Mucosa of stomach (tissue), 1 donor: ENCODE results near the gene CLDN25.
"Not testable (repeated sequence)": the region's sequence is repeated elsewhere in the genome, so short reads cannot be mapped to it uniquely, and the experiment has no call there.

Source experiments
- H3K27me3 ChIP-seq: one replicate; pipeline ENCODE4 v1.7.0; 2013; ENCODE audit warnings: mild to moderate bottlenecking, low read length; ENCODE audit not compliant: control insufficient read depth, insufficient read depth
- H3K36me3 ChIP-seq: one replicate; pipeline ENCODE4 v1.7.0; 2013; ENCODE audit warnings: low read length; ENCODE audit not compliant: control insufficient read depth, insufficient read depth
- H3K4me1 ChIP-seq: one replicate; pipeline ENCODE4 v1.7.0; 2013; ENCODE audit warnings: mild to moderate bottlenecking, low read length; ENCODE audit not compliant: control insufficient read depth, insufficient read depth
- H3K4me3 ChIP-seq: one replicate; pipeline ENCODE4 v1.7.0; 2013; ENCODE audit warnings: low read length
- H3K9ac ChIP-seq: one replicate; pipeline ENCODE4 v1.7.0; 2013; ENCODE audit warnings: mild to moderate bottlenecking, low read length, moderate library complexity
- H3K9me3 ChIP-seq: one replicate; pipeline ENCODE4 v1.7.0; 2013; ENCODE audit warnings: mild to moderate bottlenecking, low read length, moderate library complexity; ENCODE audit not compliant: control insufficient read depth
- donor health status: Pancreatic carcinoma.

Gene CLDN25

DNA sequence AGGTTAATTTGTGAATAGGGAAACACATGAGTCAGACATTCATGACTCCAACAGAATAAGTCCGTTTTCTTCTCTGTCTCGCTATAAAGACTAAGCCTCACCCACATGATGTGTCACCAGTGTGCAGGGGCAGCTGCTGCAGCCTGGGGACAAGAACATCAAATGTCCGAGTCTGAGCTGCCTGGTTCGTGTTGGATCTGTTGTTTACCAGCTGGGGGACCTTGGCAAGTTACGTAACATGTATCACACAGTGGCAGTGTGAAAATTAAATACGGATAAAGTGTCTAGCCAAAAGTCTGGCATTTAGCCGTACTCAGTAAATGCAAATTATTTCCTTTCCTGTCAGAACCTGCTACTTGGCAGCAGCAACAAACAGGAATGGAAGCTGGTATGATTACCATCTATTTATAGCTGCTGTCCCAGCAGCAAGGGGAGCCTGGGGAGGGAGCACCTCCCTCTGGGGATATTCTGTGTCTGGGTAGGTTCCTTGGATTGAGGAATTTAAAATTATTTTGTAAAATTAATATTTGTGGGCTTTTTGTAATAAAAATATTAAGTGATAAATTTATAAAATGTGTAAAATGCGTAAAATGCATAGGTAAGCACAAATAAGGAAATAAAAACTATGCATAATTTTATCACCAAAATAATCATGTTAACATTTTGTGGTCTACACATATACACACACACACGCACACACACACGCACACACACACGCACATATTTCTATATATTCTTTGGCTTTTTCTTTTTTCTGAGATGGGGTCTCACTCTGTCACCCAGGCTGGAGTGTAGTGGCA lies 1.3 kb upstream of the CLDN25 start:
- Histone ChIP-seq H3K4me1 (no peaks in the 10 kb centered on the region), H3K9ac (peak overlapping the region; percentile 16), H3K9me3 (no peaks in the 10 kb centered on the region), H3K27me3 (no peaks in the 10 kb centered on the region), H3K4me3 (no peak overlapping the region), H3K36me3 (no peaks in the 10 kb centered on the region)

DNA sequence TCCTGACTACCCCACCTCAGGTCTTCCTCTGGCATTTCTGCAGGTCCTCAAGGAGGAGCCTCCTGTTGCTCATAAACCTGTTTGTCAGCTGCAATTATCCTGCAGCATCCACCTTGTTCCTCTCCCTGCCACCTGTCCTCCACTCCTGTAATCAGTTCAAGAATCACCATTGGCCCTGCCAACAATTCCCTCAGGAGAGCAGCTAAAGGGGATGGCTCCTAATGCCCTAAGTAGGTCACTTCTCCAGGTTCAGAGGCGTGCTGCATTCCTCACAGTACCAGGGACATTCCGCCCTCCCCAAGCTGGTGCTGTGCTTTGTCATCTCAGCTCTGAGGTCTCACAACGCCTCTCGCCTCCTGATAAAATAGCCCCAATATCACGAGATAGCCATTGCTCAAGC lies 2.1 kb downstream of the CLDN25 start:
- no peak overlapping the region for H3K9ac ChIP-seq
- H3K36me3 ChIP-seq = no peaks in the 10 kb centered on the region
- H3K4me3 ChIP-seq = no peak overlapping the region
- no peaks in the 10 kb centered on the region for H3K4me1 ChIP-seq
- no peaks in the 10 kb centered on the region for H3K9me3 ChIP-seq
- H3K27me3 ChIP-seq = no peaks in the 10 kb centered on the region

DNA sequence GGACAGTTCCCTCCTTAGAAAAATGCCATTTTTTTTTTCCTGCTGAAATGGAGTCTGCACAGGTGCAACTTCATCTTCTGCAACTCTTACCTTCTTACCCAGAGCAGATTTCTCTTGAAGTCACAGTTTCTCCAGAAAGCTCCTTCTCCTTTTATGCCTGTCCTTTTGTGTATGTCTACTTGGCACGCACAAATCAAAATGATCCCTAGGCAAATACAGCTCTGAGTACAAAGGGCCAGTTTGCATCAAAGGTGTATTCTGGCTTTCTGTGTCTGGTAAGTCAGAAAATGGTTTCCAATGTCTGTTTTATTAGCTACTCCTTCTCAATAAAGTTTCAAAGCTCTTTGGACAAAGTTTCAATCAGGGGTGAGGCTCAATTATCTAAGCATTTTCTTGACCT lies 2.5 kb downstream of the CLDN25 start:
- no peaks in the 10 kb centered on the region for H3K4me1 ChIP-seq
- H3K4me3 ChIP-seq = no peak overlapping the region
- no peaks in the 10 kb centered on the region for H3K27me3 ChIP-seq
- H3K36me3 ChIP-seq = no peaks in the 10 kb centered on the region
- no peaks in the 10 kb centered on the region for H3K9me3 ChIP-seq
- no peak overlapping the region for H3K9ac ChIP-seq

DNA sequence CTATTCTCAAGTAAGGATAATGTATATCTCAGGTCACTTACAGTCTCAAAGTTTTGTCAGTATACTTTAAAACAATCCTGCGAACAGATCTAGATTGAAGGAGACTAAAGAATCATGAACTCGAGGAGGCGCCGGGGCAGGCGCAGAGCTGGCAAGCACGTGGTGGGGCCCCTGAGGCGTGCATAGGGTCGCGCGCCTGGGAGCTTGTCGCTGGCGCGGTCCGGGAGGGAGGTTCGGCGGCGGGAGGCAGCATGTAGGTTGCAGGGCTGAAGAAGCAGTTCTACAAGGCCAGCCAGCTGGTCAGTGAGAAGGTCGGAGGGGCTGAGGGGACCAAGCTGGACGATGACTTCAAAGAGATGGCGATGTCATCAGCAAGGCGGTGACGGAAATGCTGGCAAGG lies 9.4 kb downstream of the CLDN25 start:
- H3K4me3 ChIP-seq, H3K9me3 ChIP-seq, H3K4me1 ChIP-seq: not testable (repeated sequence)

DNA sequence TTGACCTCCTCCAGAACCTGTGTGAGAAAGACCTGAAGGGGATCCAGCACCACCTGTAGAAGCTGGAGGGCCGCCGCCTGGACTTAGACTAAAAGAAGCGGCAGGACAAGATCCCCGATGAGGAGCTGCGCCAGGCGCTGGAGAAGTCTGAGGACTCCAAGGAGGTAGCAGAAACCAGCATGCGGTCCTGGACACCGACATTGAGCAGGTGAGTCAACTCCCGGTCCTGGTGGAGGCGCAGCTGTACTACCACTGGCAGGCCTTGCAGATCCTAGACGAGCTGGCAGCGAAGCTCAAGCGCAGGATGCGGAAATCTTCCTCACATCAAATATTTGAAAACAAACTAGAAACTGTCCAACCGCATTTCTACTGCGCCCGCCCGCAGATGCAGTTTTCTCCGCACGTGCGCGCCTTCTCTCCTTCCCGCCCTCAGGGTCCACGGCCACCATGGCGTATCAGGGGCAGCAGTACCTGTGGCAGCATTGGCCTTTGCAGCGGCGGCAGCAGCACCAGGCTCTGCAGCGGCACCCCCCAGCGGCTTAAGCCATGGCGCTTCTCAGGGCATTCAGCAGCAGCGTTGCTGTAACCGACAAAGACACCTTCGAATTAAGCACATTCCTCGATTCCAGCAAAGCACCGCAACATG lies 10.2 kb downstream of the CLDN25 start:
- Histone ChIP-seq H3K27me3 (peaks cover 3% of the 10 kb centered on the region), H3K9ac (no peak overlapping the region), H3K4me3 (no peak overlapping the region), H3K9me3 (no peaks in the 10 kb centered on the region), H3K36me3 (no peaks in the 10 kb centered on the region), H3K4me1 (no peaks in the 10 kb centered on the region)

More for the DNA sequence above, 9.4 kb downstream of the CLDN25 start:
- H3K27me3 ChIP-seq, H3K9ac ChIP-seq, H3K36me3 ChIP-seq: not testable (repeated sequence)

DNA sequence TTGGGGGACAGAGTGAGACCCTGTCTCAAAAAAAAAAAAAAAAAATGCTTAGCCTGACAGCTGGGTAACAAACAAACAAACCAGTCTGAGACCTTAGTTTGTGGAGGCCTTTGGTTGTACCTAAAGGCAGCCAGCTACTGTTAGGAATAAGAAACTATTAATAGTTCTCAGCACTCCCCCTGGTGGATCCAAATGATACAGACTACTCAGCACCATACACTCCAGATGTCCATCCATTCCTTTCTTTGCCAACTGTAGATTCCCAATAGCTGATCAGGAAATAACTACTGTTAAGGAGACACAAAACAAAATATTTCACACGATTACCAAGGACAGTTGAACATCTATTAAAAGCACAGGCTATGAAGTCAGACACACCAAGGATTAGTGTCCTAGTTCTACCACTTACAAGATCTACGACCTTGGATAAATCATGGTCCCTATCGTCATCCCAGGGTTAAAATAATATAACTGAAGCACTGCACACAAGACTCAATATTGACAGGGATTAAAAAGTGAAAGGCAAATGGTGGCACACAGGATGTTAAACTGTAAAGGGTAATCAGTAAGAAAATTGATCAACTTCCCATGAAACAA lies 17.2 kb downstream of the CLDN25 start:
- H3K4me1 ChIP-seq = no peaks in the 10 kb centered on the region
- peaks cover 4% of the 10 kb centered on the region for H3K36me3 ChIP-seq
- H3K9me3 ChIP-seq = no peaks in the 10 kb centered on the region
- H3K27me3 ChIP-seq = no peaks in the 10 kb centered on the region
- no peak overlapping the region for H3K4me3 ChIP-seq
- no peak overlapping the region for H3K9ac ChIP-seq

DNA sequence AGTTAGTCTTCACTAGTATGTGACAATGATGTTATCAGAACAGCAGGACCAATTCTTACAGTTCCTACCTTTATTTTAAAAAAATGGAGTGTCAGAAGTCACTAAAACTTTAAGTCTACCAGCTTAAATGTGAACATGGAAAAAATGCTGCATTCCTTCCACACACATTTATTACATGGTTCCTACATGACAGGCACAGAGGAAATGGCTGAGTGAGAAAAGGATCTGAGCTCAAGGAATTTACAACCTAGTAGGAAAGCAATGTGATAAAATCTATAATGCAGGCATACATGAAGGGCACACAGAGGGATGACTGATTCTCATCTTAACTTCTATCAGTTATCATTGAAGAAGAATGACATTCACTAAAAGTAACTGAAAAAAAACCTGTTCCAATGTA lies 23.0 kb downstream of the CLDN25 start:
- H3K4me3 ChIP-seq = no peak overlapping the region
- no peaks in the 10 kb centered on the region for H3K4me1 ChIP-seq
- no peak overlapping the region for H3K9ac ChIP-seq
- peaks cover 4% of the 10 kb centered on the region for H3K36me3 ChIP-seq
- no peaks in the 10 kb centered on the region for H3K27me3 ChIP-seq
- no peaks in the 10 kb centered on the region for H3K9me3 ChIP-seq

DNA sequence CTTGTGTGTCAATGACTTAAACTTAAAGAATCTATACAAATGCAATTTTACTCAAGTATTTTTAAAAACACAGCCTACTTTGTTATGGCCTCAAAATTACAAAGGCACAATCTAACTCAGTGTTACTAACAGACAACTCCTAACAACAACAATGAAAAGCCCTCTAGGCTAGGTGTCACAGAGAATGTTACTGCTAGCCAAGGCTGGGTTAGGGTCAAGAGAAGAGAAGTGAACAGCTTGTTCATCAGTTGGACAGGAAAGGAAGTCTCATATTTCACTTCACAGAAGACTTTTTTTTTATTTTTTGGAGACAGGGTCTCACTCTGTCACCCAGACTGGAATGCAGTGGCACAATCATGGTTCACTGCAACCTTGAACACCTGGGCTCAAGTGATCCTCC lies 26.0 kb downstream of the CLDN25 start:
- no peak overlapping the region for H3K4me3 ChIP-seq
- peaks cover 4% of the 10 kb centered on the region for H3K36me3 ChIP-seq
- no peaks in the 10 kb centered on the region for H3K27me3 ChIP-seq
- H3K9ac ChIP-seq = no peak overlapping the region
- H3K9me3 ChIP-seq = no peaks in the 10 kb centered on the region
- no peaks in the 10 kb centered on the region for H3K4me1 ChIP-seq

DNA sequence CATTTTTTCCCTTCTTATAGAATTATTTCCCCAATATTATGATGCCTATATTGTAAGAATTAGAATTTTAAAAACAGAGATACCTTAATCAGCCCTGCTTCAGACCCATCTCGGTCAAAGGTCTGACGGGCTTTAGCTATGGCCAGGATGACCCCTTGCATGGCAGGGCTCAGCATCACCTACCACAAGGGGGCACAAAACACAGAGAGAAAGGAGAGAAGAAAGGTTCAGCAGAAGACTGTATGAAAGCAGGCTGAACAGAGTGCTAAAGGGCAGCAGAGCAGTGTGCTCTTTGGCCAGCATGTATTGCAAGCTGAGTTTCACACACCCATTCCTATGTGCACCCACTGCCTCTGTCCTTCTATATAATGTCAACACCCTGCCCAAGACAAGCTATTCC lies 26.8 kb downstream of the CLDN25 start:
- peaks cover 4% of the 10 kb centered on the region for H3K36me3 ChIP-seq
- H3K9me3 ChIP-seq = no peaks in the 10 kb centered on the region
- H3K4me1 ChIP-seq = no peaks in the 10 kb centered on the region
- no peak overlapping the region for H3K9ac ChIP-seq
- H3K4me3 ChIP-seq = no peak overlapping the region
- no peaks in the 10 kb centered on the region for H3K27me3 ChIP-seq

DNA sequence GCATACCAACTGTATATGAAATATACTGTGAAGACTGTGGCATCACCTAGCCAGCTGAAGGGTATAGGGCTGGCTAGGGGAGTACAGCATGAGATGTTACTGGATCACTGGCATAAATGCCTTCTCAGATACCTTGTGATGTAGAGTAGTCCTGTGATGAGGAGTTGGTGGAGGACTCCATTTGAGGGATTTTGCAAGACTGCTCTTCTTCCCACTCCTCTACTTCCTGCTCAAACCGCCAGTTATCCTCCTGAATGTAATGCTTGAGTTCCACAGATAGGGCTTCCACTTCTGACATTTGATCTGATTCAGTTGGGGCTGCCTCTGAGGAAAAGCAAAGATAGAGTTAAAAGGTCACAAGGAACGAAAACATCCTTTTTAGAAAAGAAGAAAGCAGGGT lies 29.3 kb downstream of the CLDN25 start:
- no peaks in the 10 kb centered on the region for H3K27me3 ChIP-seq
- H3K9me3 ChIP-seq = no peaks in the 10 kb centered on the region
- no peaks in the 10 kb centered on the region for H3K4me1 ChIP-seq
- no peak overlapping the region for H3K9ac ChIP-seq
- peaks cover 4% of the 10 kb centered on the region for H3K36me3 ChIP-seq
- H3K4me3 ChIP-seq = no peak overlapping the region

DNA sequence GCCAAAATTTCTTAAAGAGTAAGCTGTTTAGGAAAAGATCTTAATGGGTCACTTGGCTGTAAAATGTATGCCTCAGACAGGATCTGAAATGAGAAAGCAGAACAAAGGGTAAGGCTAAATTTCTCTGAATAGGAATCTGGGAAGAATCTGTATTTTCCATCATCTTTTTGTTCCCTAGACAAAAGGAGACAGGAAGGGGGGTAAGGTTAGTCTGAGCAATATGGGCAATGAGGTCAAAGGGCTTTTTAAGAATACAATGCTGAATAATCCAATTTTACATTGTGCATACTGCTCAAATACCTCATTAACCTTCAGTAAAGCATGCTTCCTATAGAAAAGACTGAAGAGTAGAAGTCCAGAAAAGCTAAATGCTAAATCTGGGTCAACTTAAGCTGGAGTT lies 34.6 kb downstream of the CLDN25 start:
- Histone ChIP-seq H3K27me3 (no peaks in the 10 kb centered on the region), H3K36me3 (no peaks in the 10 kb centered on the region), H3K4me1 (no peaks in the 10 kb centered on the region), H3K9ac (no peak overlapping the region), H3K9me3 (no peaks in the 10 kb centered on the region), H3K4me3 (no peak overlapping the region)

DNA sequence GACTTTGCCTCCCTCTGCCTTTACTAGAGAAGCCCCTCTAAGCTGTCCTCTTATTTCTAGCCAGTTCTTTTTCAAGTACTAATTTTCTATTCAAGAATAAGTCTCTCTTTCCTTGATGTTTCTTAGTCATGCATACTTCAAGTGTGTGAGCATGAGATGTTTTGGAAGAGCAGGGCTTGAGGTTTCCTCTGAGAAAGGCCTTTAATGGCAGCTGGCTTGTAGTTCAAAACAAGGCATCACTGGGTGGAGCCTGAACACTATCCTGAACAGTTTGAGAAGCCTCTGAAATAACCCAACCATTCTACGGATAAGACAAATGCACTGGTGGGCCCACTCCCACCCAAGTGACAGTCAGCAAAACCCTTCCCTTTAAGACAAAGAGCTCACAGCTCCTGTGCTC lies 37.6 kb downstream of the CLDN25 start:
- Histone ChIP-seq H3K9me3 (no peaks in the 10 kb centered on the region), H3K36me3 (no peaks in the 10 kb centered on the region), H3K4me3 (no peak overlapping the region), H3K9ac (no peak overlapping the region), H3K4me1 (no peaks in the 10 kb centered on the region), H3K27me3 (no peaks in the 10 kb centered on the region)
